Head of caudate nucleus (tissue), 42 donors: ENCODE results near the gene TWNK.
"Not testable (repeated sequence)": the region's sequence is repeated elsewhere in the genome, so short reads cannot be mapped to it uniquely, and the experiment has no call there.

ENCODE experiments used
- DNase-seq, 42 donors: peaks; one replicate each; pipeline versions ENCODE4 v3.0.0 to v3.0.0-alpha.2; 2020 to 2021; ENCODE audit warnings: mixed read lengths in 7 of 42
- intact Hi-C: fragments of 100-400 bp; cut with DNase I; formaldehyde crosslinking; loops from one replicate; pipeline ENCODE4 v1.15.0; 2022

The TWNK gene

DNA sequence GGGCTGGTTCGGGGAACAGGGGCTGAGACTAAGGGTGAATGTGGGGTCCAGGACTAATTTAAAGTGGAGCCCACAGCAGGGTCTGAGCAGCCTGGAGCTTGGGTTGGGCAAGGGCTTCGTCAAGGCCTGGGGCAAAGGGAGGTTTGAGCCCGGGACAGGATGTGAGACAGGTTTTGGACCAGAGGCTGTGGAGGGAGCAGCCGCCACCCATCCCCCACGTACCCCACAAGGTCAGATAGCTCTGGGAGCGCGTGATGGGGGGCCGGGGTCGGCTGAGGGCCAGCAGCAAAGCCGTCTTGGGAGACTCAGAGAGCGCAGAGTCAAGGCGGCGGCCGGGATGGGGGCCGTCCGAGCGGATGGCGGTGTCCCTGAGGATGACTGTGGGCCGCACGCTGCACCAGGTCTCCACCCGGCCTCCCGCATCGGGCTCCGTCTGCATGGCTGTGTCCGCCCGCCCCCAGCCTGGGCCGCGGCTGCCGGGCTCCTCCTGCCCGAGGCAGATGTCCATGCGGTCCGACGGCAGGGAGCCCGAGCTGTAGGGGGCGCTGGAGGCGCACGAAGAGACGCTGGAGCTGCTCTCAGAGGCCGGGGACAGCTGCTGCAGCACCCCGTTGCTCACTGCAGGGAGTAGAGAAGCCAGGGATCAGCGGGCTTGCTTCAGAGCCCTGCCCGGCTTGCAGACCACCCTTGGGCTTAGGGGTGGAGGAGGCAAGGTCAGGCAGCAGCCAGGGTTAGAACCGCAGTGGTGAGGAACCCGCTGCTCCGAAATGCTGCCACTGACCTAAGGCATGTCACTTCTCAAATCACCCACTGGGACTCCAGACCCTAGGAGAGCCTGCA, 31.5 kb downstream of the TWNK start:
- peak in 41 of 42 donors; percentile 76 to 96 (median 89) for DNase-seq
- intact Hi-C loops: loop anchor here (10.0 kb wide), 1 partner anchor 46 kb away; the partner anchor contains the start of gene KAZALD1

DNA sequence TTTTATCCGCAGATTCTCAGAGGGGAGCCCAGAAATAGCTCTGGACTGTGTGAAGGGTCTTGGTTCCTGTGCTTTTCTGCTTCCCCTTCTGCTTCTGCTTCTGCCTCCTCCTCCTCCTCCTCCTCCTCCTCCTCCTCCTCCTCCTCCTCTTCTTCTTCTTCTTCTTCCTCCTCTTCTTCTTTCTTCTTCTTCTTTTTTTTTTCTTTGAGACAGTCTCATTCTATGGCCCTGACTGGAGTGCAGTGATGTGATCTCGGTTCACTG, 32.0 kb downstream of the TWNK start:
- intact Hi-C loops: loop anchor here (10.0 kb wide), 1 partner anchor 45 kb away; the partner anchor contains the start of gene KAZALD1
- DNase-seq: no peak

DNA sequence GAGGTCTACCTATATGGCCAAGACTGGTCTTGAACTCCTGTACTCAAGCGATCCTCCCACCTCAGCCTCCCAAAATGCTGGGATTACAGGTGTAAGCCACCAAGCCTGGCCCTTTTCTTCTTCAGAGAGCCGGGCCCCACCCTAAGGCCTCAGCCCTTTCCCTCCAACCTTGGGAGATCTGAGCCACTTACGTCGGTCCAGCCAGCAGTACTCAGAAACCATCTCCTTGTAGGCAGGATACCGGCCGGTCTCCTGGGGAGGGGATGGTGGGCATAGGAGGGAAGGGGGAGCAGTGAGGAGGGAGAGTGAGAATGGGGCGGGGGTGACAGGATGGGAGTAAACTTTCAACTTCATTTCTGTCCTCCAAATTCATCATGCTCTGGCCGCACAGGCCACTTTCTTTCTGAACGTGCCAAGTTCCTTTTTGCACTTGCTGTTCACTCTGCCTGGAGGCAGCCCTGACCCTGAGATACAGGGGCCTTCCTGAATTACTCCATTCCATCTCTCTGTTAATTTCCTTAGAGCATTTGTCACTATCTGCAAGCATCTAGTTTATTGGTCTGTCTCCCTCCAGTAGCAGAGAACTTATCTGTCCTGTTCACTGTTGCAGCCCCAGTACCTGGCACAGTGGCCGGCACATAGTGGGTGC, 33.2 kb downstream of the TWNK start:
- intact Hi-C loops: no loop called here
- DNase-seq: no peak

DNA sequence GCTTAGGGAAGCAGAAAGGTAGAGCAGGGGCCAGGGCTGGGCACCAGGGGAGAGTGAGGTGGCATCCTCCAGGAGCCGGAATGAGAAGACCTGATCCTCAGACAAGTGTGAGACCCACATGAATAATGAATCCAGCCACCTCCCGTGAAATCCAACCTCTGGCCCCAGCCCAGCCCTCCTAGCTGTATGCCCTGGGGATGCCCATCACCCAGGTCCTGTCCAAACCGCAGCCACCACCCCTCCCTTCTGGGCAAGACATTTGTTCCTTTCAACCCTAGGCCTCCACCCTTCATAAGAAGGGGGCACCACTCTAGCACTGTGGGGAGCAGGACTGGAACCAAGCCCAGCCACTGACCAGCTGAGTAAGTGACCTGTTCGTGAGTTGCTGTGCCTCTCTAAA, 33.9 kb downstream of the TWNK start:
- DNase-seq: no peak
- intact Hi-C loops: no loop called here

DNA sequence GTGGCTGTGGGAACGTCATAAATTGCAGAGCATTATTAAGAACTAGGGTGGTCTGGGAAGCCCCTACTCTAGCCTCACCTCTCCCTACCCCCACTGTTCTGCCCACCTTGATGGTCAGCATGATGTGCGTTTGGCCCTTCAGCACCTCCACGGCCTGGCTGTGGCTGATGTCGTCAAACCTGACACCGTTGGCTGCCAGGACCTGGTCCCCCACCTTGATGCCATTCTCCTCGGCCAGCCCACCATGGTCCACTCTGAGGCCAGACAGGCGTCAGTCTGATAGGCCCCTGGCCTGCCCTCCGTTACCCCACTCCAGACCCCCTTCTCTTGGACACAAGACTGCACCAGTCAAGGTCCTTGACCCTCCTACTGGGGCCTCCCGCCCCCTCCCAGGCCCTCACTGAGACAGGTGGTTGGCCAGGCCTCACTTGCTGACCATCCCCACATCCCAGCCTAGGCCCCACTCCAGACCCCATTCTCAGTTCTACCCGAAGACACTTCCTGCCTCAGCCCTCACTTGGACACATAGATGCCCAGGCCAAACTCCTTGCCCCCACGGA, 34.4 kb downstream of the TWNK start:
- intact Hi-C loops: no loop called here
- no peak for DNase-seq

GRCh38 chr10:101022967-101023705, 35.8 kb downstream of the TWNK start:
- intact Hi-C loops: no loop called here
- DNase-seq: no peak

- no peak for DNase-seq
- intact Hi-C loops: no loop called here
Measured at GRCh38 chr10:101027106-101027720, 39.9 kb downstream of the TWNK start.

DNA sequence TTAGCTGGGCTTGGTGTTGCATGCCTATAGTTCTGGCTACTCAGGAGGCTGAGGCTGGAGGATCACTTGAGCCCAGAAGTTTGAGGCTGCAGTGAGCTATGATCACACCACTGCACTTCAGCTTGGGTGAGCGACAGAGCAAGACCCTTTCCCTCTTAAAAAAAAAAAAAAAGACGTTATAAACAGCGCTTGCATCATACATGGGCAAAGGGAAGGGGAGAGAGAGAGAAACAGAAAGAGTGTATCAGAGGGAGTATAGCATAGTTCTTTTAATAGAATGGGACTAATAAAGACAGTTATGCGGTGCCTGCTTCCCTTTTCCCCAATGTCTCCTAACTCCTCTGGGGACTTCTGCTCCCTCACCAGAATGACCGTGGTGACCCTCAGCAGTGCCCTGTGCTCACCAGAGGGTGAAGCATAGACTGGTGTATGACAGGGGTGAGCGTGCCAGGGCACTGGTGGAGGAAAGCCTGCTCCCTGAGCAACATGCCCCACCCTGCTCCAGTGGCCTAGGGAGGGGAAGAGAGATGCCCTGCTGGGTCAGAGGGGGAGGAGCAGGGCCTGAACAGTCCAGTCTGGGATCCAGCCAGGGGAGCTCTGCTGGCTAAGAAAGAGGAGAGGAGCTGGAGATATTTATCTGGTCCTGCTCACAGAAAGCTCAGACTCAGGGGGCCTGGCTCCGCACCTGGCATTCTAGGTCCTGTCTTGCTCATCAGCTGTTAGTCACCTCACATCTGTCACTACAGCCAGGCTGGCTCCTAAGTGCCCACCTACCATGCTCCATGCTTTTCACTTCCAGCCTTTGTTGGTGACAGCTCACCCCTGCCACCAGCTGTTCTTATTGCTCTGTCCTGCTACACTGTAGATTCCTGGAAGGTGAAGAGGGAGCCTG, 41.3 kb downstream of the TWNK start:
- DNase-seq: no peak
- intact Hi-C loops: no loop called here

GRCh38 chr10:101029520-101030295, 42.4 kb downstream of the TWNK start:
- peak in 31 of 42 donors; percentile 35 to 82 (median 65) for DNase-seq
- intact Hi-C loops: no loop called here

GRCh38 chr10:101030496-101031127, 43.3 kb downstream of the TWNK start:
- intact Hi-C loops: no loop called here
- no peak for DNase-seq

DNA sequence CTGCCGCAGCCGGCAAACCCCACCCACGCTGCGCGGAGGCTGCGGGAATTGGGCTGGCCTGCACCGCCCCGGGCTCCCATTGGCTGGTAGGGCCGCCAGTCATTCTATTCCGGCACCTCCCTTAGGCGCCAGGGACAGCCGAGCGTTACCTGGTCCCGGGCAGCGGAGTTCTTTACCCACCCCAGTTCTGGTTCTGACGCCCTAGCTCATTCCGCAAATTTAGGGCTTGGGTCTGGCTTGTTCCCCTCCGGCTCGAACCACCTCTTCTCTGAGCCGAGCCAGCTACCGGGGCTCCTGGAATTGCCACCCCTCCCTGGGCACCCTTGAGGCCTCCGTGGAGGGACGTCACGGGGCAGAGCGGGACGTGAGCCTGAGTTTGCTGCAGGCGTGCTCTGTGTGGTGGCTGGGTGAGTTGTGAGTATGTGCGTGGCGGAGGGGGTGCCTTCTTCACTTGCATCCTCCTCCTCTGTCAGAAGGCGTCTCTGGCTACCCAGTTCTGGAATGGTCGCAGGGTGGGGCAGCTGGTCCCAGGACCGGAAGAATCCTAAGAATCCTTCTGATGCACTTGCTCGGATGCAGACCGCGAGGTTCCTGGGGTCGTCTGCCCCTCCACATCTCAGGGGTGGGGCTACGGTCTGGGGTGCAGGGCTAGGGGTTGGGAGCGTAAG, 43.9 kb downstream of the TWNK start, which contains the start of the genes PDZD7 and SFXN3:
Gene PDZD7 (minus strand): TSS at position 2 of the 668 bp plus-strand sequence. CDS start 910 bp downstream, outside the sequence.
Gene SFXN3 (plus strand): TSS at position 107 of the 668 bp plus-strand sequence. CDS start 3,461 bp downstream, outside the sequence.
- intact Hi-C loops: no loop called here
- DNase-seq: peak; percentile 96 to 100 (median 99)

DNA sequence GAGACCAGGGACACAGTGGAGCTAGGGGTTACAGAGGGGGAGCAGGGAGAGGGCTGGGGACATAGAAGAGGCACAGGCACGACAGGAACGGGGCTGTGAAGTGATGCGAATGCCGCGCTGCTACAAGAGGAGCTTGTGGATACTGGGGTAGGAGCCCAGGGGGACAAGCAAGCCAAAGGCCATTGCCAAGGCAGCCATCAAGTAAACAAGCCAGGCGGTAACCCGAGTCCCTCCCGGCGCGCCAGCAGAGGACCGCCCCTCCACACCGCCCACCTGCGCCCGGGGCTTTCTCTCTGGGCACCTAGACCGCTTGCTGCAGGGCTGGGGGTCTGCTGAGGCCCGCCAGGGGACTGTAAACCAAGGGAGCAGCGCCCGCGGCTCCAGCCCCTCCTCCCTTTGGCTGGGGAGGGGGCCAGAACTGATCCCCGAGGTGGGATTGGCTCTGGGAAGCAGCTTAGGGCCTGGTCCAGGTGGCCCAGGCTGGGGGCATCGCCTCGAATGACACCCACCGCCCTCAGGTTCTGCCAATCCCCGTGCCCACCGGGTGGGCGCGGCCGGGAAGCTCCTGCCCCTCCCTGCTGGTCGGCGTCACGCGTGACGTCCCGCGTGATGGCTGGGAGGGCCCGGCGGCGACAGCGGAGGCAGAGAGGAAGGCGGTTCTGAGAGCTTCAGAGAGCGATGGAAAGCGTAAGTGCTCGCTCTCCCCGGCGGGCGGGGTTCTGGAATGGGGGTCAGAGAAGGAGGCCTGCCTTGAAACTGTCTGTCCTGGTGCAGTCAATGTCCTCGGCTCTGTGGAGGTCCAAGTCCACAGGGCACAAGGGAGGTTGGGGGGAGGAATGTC, 44.7 kb downstream of the TWNK start:
- intact Hi-C loops: no loop called here
- peak; percentile 72 to 96 (median 91) for DNase-seq

DNA sequence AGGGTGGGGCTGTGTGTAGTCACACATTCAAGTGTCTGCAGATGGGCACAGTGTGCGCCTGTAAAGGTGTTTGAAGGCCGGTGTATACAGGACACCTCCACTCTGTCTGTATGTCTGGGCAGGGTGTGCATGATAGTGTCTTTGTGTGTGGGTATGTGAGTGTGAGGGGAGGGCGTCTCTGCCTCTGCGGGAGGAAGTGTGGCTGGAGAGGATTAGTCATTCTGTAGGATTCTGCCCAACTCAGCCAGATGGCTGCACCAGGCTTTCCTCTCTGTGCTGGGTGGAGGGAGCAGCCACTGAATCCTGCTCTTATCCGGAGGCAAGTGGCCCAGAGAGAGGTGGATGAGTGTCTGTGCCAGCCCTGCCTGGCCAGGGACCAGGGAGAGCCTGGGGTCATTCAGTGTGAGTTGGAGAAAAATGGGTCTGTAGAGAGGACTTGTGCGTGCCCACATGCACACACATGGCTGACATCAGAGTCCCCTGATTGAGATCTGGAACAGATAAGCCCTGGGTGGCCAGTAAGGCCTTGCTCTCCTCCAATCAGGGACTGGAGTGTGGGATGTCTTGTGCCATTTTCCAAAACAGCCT, 45.4 kb downstream of the TWNK start:
- intact Hi-C loops: no loop called here
- DNase-seq: peak in 32 of 42 donors; percentile 41 to 88 (median 63)

DNA sequence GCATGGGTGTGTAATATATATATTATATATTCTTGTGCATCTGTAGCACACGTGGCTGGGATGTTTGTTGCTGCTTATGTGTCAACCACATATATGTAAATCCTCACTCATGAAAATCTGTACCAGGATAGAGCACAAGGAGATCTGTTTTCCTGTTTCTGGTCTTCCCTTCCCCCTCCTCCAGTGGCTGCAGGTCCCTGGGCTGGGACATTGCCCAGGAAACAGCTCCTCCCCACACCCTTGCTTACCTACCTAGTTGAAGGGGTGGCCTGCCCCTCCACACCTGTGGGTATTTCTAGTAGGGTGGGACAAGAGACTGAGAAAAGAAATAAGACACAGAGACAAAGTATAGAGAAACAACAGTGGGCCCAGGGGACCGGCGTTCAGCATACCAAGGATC, 45.9 kb downstream of the TWNK start:
- intact Hi-C loops: no loop called here
- no peak for DNase-seq

DNA sequence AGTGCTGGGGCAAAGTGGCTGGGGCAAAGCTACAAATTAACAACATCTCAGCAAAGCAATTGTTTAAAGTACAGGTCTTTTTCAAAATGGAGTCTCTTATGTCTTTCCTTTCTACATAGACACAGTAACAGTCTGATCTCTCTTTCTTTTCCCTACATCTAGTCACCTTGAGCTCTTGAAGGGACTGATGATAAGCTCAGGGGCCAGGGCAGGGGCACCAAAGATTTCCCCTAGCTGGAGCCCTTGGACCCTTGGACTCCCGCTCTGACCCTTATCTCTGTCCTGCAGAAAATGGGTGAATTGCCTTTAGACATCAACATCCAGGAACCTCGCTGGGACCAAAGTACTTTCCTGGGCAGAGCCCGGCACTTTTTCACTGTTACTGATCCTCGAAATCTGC, 47.1 kb downstream of the TWNK start:
- intact Hi-C loops, DNase-seq: not testable (repeated sequence)
